ENCODE measurements around the gene ZNF292.
"Not testable (repeated sequence)": the region's sequence is repeated elsewhere in the genome, so short reads cannot be mapped to it uniquely, and the experiment has no call there.

Gene ZNF292

GRCh38 chr6:87154993-87155841, at the start of gene ZNF292:
Gene ZNF292 (plus strand): TSS chr6:87155565. CDS start chr6:87155592, 27 bp downstream.
- peak; percentile 98 for DNase-seq

GRCh38 chr6:87105823-87106222, 49.5 kb upstream of the ZNF292 start:
- DNase-seq = no peak

GRCh38 chr6:87110636-87111035, 44.7 kb upstream of the ZNF292 start:
- DNase-seq = no peak

GRCh38 chr6:87115402-87116135, 39.8 kb upstream of the ZNF292 start:
- no peak for DNase-seq

GRCh38 chr6:87116922-87117321, 38.4 kb upstream of the ZNF292 start:
- DNase-seq = no peak

- DNase-seq = no peak
Measured at GRCh38 chr6:87118054-87118453, 37.3 kb upstream of the ZNF292 start.

GRCh38 chr6:87122477-87122876, 32.9 kb upstream of the ZNF292 start:
- no peak for DNase-seq

- DNase-seq = no peak
Measured at GRCh38 chr6:87124074-87124473, 31.3 kb upstream of the ZNF292 start.

GRCh38 chr6:87126501-87126900, 28.9 kb upstream of the ZNF292 start:
- no peak for DNase-seq

- DNase-seq = no peak
Measured at GRCh38 chr6:87127737-87128136, 27.6 kb upstream of the ZNF292 start.

- no peak for DNase-seq
Measured at GRCh38 chr6:87136963-87137362, 18.4 kb upstream of the ZNF292 start.

- peak; percentile 55 for DNase-seq
Measured at GRCh38 chr6:87139236-87139635, 16.1 kb upstream of the ZNF292 start.

GRCh38 chr6:87139927-87140326, 15.4 kb upstream of the ZNF292 start:
- DNase-seq = not testable (repeated sequence)

GRCh38 chr6:87146363-87146762, 9.0 kb upstream of the ZNF292 start:
- no peak for DNase-seq

- DNase-seq = no peak
Measured at GRCh38 chr6:87150406-87150805, 5.0 kb upstream of the ZNF292 start.

- DNase-seq = no peak
Measured at GRCh38 chr6:87151471-87151780, 3.9 kb upstream of the ZNF292 start.

- DNase-seq = peak; percentile 89
Measured at GRCh38 chr6:87151781-87152525, 3.4 kb upstream of the ZNF292 start.

- DNase-seq = no peak
Measured at GRCh38 chr6:87152526-87152955, 2.8 kb upstream of the ZNF292 start.

- no peak for DNase-seq
Measured at GRCh38 chr6:87154641-87154992, 748 bp upstream of the ZNF292 start.

GRCh38 chr6:87155842-87156815, 764 bp downstream of the ZNF292 start:
- peak; percentile 63 for DNase-seq

- DNase-seq = not testable (repeated sequence)
Measured at GRCh38 chr6:87157596-87157995, 2.2 kb downstream of the ZNF292 start.

- DNase-seq = no peak
Measured at GRCh38 chr6:87161299-87161698, 5.9 kb downstream of the ZNF292 start.

All from NCI-H146 (cell line).